Activated T-cell treated with anti-CD3 and anti-CD28 coated beads, Interleukin-2, amount 50 U/mL, for 1 hour (primary cell): ENCODE results near the gene NMBR.
"Not testable (repeated sequence)": the region's sequence is repeated elsewhere in the genome, so short reads cannot be mapped to it uniquely, and the experiment has no call there.

Experiments used
- DNase-seq: peaks from one replicate; pipeline ENCODE4 v3.0.0-alpha.2; 2020

The NMBR gene

DNA sequence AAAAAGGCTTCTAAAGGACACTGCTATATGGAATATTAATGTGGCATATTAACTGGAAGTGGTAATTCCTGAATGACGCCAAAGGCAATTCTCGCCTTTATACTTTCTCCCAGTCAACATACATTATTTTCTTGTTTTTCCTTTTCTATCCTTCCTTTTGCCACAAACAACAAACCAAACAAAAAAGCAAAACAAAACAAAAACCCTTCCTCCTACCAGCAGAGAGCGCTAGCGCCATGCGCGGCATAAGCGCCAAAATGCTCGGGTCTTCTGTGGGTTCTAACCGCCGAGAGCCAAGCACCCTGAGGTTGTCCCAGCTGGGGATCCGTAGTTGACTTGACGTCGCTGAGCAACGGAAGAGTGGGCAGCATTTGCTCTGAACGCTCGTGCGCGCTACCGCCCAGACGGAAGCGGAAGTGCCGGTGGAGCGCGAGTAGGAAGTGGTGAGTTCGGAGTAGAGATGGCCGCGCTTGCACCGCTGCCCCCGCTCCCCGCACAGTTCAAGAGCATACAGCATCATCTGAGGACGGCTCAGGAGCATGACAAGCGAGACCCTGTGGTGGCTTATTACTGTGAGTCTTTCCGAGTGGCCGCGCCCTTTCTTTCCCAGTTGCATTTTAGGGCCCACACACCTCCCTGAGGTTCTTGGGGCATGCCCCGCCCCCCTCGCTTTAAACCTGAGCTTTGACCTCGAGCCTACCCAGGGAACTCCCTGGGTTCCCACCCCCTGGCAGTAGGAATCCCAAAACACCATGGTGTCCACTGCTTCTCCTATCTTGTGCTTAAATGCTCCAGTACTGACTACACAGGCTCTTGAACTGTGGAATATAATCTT lies at the start of gene NMBR, which contains the start of gene VTA1:
Gene NMBR, minus strand, starts transcription at position 295 of the 835 bp plus-strand sequence. CDS start 58,464 bp downstream, outside the sequence.
Gene VTA1, plus strand, starts transcription at position 436 of the 835 bp plus-strand sequence. Its CDS starts 25 bp downstream, at position 461.
- peak; percentile 87 for DNase-seq

DNA sequence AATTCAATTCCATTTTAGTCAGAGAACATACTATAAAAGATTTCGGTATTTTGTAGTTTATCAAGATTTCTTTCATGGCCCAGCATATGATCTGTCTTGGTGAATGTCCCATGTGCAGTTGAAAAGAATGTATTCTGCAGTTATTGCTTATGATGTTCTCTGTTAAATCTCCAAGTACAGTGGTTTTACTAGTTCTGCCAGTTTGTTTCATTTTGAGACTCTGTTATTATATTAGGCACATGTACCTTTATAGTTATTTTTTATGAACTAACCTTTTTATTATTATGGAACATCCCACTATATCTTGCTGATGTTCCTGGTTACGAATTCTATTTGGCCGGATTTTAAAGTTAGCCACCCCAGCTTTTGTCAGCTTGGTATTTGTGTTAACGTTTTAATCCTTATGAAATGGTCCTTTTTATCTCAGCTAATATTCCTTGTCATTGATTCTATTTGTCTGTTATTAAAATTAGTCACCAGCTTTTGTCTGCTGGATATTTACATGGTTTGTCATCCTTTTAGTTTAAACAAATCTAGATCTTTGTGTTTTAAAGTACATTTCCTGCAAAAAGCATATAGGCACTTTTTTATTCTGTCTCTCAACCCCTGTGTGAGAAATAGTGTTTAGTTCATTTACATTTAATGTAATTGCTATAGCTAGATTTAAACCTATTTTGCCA lies 49.1 kb upstream of the NMBR start:
- no peak for DNase-seq

DNA sequence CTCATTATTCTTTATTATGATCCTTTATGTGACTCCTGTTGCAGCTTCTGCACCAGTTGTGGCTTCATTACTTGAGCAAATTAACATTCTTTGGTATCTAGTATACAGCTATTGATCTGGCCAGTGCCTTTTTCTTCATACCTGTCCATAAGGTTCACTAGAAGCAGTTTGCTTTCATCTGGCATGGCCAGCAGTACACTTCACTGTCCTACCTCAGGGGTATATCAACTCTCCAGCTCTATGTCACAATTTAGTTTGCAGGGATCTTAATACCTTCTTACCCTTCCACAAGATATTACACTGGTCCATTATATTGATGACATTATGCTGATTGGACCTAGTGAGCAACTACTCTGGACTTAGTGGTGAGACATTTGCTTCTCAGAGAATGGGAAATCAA lies 46.7 kb upstream of the NMBR start:
- DNase-seq = no peak

DNA sequence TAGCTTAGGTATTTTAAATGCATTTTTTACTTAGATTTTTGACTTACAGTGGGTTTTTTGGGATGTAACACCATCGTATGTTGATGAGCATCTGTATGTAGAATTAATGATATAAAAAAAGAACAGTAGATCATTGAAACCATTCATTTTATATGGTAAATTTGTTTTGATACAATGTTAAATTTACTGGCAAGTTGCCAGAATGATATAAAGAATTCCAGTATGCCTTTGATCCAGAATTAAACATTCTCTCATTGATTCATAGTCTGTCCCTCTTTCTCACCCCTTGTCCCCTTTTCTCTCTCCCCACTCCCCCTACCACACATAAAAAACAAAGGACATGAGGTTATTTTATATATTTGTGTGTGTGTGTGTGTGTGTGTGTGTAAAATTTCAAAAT lies 45.4 kb upstream of the NMBR start:
- no peak for DNase-seq

DNA sequence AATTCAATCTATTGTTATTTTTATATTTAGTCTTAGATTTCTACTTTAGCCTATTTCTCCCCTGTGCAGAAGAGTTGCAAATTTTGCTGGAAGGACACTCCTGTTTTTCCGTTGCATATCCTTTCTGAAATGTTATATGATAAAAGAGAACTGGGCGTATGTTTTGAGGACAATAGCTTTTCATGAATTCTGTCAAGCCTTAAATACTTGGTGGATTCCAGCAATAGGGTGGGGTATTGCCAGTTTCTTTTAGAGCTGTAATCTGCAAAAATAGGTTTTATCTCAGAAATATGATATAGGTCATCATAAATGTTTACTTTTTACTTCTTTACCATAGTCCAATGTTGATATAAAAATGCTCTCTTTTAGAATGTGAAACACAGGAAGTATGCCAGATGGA lies 42.1 kb upstream of the NMBR start:
- no peak for DNase-seq

DNA sequence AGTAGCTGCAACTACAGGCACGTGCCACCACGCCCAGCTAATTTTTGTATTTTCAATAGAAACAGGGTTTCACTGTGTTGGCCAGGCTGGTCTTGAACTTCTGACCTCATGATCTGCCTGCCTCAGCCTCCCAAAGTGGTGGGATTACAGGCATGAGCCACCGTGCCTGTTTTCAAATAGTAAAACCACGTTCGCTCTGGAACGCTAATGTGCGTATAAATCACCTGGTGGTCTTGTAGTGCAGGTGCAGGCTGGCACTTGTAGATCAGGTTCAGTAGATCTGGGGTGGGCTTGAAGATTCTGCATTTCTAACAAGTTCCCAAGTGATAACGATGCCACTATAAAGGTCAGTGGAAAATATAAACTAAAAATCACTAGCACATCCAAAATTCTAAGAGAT lies 41.4 kb upstream of the NMBR start:
- DNase-seq = not testable (repeated sequence)

DNA sequence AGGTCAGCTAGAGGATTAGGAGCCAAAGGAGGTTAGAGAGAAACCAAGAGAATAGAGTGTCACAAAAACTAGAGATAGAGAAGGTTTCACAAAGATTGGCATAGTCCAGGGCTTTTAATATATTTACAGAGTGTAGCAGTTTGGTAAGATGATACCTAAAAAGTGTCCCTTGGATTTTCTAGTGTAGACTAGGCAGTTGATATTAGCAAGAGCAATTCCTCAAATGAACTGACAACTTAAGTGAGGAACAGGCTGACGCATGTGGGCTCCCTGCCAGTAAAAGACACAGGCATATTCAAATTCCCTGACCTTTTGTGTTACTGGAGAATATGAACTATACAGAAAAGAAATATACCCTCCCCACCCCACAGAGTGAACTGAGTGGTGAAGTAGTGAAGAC lies 40.3 kb upstream of the NMBR start:
- no peak for DNase-seq

DNA sequence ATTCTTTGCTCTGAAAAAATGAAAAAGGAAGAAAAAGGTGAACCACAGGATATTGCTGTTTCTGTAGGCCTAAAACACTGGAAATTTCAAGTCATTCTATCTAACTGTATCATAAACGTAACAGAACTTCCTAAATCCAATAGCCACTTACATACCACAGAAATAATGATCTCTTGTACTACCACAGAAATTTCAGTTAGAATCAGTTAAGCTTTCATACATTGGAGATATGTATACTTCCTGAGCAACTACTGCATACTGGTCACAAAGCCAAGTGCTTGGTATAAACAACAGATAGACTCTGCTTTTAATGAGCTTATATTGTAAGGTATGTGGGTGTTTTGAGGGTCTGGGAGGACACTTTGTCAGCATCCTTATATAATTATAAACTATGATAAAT lies 38.7 kb upstream of the NMBR start:
- DNase-seq = no peak

DNA sequence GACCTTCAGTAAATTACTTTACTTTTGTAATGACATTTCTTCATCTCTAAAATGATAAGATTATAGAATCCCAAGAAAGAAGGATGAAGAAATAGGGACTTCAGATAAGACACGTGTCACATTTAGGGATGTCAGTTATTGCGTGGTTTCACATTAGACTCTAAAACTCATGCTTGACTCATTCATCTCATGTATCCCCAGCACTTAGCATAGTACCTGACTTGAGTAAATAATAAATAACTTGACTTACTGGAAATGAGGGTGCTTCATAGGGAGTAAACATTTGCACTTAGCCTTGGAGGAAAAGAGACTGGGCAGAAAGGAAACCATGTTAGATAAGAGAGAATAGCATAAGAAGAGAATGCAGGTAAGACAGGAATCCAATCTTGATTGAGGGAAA lies 37.4 kb upstream of the NMBR start:
- no peak for DNase-seq

DNA sequence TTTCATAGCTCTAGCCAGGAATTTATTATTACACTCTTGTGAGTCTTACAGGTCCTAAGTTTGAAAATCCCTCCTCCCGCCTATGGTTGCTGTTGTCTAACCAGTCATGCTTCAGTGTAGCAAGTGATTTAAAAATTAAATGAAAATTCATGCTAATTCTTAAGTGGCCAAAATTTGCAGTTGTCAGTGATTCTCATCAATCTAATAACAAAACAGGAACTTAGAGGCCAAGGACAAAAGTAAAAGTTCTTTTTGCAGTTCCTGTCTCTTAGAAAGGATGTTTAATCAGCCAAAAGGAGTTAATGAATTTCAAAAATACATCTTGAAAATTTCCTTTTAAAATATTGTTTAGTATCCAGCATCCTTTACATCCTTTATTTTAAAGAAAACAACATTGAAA lies 36.4 kb upstream of the NMBR start:
- no peak for DNase-seq

DNA sequence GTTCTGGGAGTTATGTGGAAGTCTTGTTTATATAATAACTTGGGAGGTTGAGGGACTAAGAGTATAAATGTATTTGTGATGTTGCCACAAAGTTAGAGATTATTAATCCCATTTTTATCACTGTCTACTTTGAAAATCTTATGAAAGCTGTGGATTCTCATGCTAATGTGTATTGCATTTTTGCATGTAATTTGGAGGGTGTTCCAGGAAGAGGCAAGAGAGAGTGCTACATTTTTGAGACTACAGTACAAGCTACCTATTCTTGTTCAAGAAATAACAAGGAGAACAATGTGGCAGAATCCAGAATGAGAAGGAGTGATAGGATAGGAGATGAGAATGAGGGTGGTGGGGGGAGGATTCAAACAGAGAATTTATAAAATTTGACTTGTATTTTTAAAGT lies 35.1 kb upstream of the NMBR start:
- DNase-seq = no peak

DNA sequence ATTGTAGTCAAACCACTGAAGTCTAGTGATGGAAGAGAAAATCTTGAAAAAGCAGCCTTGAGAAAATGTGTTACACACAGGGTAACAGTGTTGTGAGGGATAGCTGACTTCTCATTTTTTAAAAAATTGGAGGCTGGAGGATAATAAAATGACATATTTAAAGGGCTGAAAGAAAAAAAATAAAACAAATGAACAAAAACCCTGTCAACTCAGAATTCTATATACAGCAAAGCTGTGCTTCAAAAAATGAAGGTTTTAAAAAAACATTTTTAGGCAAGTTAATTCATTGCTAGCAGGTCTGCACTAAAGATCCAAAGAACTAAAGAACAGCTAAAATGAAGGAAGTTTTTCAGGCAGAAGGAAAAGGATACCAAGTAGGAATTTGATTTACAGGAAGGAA lies 31.2 kb upstream of the NMBR start:
- no peak for DNase-seq

DNA sequence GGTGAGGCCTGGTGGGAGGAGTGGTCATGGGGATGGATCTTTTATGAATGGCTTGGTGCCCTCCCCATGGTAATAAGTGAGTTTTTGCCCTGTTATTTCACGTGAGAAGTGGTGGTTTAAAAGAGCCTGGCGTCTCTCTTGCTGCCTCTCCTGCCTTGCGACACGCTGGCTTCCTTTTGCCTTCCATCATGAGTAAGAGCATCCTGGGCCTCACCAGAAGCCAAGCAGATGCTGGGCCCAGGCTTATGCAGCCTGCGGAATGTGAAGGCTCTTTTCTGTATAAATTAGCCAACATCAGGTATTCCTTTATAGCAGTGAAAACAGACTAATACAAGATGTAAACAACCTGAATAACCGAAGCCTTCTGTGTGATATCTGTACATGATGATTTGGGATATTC lies 27.8 kb upstream of the NMBR start:
- DNase-seq = no peak

DNA sequence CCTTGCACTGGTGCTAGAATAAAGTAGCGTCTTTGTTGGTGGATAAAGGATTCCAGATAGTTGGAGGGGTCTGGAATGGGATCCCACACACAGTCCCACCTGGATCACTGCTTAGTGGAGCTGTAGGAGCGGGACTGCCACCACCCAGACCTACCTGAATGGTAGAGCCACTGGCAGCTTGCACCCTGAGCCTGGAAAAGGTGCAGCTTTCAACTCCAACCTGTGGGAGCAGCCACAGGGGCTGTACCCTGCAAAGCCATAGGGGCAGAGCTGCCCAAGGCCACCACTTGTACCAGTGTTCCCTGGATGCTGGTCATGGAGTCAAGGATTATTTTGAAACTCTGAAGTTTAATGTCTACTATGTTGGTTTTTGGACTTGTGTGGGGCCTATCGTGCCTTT lies 27.1 kb upstream of the NMBR start:
- no peak for DNase-seq

DNA sequence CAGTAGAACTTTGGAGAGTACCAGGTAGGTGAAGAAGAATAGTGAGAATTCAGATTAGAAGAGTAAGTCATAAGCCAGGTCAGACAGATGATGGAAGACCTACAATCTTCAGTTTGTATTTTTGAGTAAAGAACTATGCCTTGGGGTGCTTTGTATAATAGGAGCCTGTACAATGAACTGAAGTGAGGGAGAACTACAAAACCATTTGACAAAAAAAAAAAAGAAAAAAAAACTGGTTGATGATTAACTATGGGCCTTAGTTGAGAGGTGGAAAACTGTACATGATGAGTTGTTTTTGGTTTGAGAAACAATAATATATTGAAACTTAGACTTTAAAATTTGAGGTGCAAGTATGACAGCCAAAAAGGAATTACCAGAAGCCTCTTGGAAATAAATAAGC lies 25.8 kb upstream of the NMBR start:
- no peak for DNase-seq

DNA sequence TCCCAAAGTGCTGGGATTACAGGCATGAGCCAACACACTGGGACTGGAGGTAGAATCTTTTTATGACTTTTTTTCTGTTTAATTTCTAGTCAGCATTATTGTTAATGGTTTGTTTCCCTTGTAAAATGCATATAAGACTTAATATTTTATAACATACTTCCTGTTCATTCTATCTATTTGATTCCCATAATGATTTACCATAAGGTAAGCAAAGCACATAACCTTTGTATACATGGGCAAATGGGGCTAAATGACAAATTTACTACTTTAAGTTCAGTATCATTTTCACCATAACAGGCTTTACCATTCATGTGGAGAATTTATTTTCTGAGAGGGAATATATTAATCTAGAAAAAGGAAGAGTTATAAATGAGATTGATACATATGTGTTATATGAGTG lies 24.4 kb upstream of the NMBR start:
- no peak for DNase-seq

DNA sequence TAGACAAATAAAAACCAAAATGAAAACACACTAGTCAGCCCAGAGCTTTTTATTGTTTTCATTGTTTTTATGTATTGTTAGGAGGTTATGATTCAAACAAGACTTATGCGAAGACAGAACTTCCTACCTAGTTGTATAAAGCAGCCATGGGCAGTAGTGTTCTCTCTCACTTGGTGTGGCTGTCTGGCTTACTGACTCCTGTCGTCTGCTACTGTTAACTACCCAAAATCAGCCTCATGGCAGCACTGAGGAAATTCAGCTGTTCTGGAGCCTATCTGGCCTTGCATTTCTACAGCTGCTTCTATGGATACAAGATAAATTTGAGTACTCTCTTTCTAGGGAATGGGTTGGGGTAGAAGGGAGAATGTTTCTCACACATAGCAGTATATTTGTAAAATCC lies 20.6 kb upstream of the NMBR start:
- DNase-seq = no peak

DNA sequence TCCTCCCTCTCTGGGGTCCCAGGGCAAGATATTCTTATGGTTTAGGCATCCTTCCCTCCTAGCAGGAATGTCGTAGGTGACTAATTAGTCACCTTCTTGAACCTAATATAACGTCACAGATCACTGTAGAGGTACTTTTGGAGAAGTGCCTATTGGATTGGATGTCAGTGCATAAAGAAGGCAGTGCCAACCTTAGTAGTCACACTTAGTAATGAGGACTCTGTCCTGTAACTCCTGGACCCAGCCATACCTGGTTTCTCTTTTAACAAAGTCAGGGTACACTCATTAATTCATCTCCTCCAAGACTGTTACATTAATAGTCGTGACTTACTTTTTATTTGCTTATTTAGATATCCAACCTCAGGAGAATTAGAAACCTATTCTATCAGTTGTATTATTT lies 20.1 kb upstream of the NMBR start:
- DNase-seq = no peak

DNA sequence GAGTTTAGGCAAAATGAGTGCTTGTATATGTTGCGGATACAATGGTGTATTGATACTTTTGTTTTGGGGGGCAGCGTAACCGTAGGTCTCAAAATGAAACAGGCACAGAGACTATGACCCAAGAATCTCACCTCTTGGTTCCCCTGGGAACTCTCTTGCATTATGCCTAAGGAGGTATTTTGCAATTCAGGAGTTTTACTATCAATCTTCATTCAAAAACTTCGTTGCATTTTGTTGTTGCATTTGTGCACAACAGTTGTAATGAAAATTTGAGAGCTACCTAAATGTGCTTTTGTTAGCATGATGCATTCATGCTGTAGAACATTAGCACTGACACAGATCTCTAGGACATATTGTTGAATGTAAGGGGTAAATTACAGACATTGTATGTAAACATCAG lies 18.3 kb upstream of the NMBR start:
- DNase-seq = no peak

DNA sequence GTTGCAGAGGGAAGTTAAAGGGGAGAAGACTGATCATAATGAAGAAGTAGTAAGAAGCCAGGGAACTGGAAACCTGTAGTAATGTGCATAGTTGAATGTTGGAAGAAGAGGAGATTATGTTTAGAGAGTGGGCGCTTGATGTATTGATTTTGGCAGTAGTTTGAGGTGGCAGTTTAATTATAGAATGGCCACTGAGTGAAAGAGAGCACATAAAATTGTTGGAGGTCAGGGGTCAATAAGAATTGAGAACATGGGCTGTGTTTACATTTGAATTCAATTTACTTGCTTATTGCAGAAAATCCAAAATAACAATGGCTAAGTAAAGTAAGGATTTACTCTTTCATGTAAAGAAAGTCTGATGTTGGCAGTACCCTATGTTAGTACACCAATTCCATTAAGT lies 15.9 kb upstream of the NMBR start:
- no peak for DNase-seq

DNA sequence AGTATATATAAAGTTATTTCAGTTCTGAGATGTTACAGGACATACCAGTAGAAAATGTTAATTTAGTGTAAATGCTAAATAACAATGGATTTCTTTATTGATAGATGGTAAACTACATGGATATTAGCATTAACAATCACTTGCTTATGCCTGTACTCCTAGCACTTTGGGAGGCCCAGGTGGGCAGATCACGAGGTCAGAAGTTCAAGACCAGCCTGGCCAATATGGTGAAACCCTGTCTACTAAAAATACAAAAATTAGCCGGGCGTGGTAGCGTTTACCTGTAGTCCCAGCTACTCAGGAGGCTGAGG lies 9.8 kb upstream of the NMBR start:
- DNase-seq = not testable (repeated sequence)

DNA sequence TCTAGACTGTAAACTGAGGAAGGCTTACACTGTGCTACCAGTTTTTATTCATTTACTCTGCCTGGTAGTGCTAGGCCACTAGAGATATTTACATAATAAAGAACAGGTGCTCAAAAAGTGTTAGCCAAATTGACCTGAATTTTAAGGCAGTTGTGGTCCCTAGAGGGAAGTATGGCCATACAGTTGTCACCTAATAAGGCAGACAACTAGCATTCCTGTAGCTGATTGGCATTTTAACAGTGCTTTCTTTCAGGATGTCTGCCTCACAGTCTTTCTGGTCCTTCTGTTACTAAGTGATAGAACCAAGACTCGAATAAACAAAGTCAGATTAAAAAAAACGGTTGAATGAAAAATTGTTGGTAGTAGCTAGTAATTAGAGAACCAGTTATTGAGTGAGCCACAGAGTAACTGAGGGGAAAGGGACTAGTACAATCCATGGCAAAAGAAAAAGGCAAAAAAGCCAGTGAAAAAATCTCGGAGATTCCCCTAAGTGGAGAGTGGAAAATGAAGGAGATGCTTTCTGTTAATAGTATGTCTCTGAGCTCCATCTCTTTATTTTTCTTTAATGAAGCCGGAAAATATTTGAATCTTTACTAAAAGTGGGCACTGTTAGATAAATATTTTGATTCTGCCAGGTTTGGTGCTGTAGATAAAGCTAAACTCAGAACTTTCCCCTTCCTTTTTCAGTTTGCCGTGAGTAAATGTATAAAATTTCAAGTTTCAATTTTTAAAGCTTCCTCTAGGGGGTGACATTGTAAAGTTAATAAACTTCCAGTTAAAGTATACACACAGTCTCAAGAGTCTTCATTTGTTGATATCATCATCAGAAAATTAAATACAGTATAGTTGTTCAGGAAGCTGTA lies 9.2 kb upstream of the NMBR start:
- DNase-seq = no peak

DNA sequence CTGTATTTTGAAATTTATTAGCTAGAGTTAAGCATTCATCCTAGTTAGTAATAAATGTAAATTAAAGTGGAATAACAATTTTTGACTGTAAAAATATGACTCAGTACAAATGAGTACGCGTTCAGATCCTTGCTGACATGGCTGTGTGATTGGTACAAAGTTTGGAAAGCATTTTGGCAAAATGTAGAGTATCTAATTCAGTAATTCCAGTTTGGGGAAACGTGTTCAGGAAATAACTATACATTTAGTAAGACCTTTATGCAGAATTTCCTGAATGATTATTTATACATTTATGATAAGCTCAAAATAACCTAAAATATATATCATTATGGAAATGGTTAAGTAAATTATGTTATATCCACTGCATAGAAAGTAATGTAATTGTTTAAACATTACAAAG lies 8.2 kb upstream of the NMBR start:
- DNase-seq = no peak

DNA sequence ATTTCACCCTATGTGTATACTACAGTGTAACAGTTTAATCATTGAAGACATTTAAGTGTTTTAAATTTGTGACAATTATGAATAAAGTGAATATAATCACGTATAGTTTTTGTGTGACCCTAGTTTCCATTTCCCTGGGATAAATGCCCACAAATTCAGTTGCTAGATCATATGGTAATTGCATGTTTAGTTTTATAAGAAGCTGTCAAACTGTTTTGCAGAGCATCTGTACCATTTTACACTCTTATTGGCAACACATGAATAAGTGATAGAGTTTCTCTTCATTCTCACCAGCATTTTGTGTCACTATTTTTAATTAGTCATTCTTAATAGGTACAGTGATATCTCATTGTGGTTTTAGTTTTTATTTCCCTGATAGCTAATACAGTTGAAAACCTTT lies 7.4 kb upstream of the NMBR start:
- no peak for DNase-seq
